ENCODE results near the gene MRGPRD.

Gene MRGPRD

DNA sequence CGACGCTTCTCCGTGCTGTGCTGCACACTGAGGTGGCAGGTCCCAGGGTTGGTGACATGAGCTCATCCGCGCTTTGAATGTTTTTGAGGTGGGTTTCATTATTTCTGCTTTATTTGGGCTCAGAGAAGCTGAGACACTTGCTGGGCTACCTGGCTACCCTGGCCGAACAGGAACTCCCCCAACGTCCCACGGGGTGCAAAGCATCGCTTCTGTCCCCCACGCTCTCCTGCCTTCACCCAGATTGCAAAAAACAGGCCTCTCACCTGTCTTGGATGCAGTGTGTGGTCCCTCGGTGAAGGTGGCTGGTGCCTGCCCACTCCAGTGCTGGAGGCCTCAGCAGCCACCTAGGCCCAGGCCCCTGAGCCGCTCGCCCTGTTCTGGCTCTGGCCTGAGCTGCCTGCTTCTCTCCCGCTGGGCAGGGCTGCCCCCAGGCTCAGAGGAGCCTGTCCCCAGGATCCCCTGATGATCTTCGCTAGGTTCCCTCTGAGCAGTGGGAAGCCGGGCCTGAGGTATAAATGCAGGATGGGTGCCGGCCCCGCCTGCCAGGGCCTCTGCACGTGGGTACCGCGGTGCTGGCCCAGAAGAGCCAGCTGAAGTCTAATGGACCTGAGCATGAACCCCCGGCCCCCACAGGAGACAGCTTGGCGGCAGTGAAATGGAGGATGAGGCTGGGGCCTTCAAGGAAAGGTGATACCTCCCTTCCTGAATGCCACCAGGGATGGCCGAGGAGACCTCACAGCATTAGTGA lies 15.8 kb upstream of the MRGPRD start:
- Histone ChIP-seq H3K4me1 (ENCODE audit: control insufficient read depth in 5 of 5, insufficient read depth in 5 of 5, low read length in 5 of 5) (peaks cover 0 to 32% (median 24%) of the 10 kb centered on the region in 5 donors), H3K4me3 (ENCODE audit: low read depth in 1 of 5, low read length in 5 of 5) (no peak overlapping the region), H3K27me3 (ENCODE audit: control insufficient read depth in 5 of 5, insufficient read depth in 4 of 5, low read length in 5 of 5) (peaks cover 6 to 19% (median 13%) of the 10 kb centered on the region in 5 donors), H3K9me3 (ENCODE audit: control insufficient read depth in 5 of 5, low read length in 5 of 5) (no peaks in the 10 kb centered on the region), H3K27ac (ENCODE audit: low read depth, low read length) (no peak overlapping the region), H3K36me3 (ENCODE audit: control insufficient read depth in 5 of 5, insufficient read depth in 5 of 5, low read length in 5 of 5) (no peaks in the 10 kb centered on the region), H3K9ac (ENCODE audit: low read length in 5 of 5) (no peak overlapping the region)

DNA sequence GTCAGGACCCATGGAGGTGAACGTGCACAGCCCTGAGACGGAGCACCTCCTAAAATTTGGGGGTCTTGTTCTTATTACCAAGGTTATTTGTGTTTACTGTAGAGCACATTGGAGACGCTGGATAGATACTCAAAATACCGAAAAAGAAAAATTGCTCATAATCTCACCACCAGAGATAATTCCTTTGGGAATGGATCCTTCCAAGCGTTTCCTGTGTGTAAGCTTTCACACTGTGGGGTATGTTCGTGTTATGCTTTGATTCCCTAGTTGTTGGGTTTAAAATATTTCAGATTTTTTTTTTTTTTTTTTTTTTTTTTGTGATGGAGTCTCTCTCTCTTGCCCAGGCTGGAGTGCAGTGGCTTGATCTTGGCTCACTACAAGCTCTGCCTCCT lies 14.1 kb upstream of the MRGPRD start:
- Histone ChIP-seq H3K27me3 (ENCODE audit: control insufficient read depth in 5 of 5, insufficient read depth in 4 of 5, low read length in 5 of 5) (peaks cover 11 to 28% (median 16%) of the 10 kb centered on the region in 5 donors), H3K27ac (ENCODE audit: low read depth, low read length) (no peak overlapping the region), H3K4me3 (ENCODE audit: low read depth in 1 of 5, low read length in 5 of 5) (no peak overlapping the region), H3K9ac (ENCODE audit: low read length in 5 of 5) (no peak overlapping the region), H3K4me1 (ENCODE audit: control insufficient read depth in 5 of 5, insufficient read depth in 5 of 5, low read length in 5 of 5) (peaks cover 0 to 20% (median 12%) of the 10 kb centered on the region in 5 donors), H3K36me3 (ENCODE audit: control insufficient read depth in 5 of 5, insufficient read depth in 5 of 5, low read length in 5 of 5) (no peaks in the 10 kb centered on the region), H3K9me3 (ENCODE audit: control insufficient read depth in 5 of 5, low read length in 5 of 5) (no peaks in the 10 kb centered on the region)

DNA sequence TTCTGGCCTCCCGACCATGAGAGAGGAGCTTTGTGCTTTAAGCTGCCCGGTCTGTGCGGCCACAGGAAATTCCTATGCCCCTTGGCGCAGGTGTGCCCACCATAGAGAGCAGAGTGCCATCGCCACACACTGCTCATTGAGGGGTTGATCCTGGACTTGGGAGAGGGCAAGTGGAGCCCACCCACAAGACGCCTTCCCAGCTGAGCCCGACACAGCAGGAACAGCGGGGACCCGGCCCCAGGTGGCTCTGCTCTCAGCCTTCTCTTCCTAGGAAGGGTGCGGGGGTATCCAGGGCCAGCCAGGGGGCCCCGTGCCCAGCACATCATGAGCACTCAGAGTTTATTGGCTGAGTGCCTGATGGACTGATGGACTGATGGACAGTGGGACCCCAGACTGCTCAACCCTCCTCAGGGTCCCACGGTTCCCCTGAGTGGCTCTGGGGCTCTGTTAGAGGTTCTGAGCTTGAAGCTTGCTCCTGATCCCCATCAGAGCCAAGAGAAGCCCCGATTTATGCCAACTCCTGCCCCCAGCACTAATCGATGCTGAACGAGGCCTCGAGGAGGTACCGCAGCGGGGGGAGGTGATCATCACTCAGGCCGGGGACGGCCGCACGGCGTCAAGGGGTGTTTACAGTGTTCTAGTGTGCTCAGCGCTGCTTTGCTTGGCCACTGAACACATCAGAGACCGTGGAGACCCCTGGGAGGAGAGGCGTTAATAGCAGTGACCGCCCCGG lies 13.5 kb upstream of the MRGPRD start:
- Histone ChIP-seq H3K4me1 (ENCODE audit: control insufficient read depth in 5 of 5, insufficient read depth in 5 of 5, low read length in 5 of 5) (peaks cover 0 to 19% (median 12%) of the 10 kb centered on the region in 5 donors), H3K9me3 (ENCODE audit: control insufficient read depth in 5 of 5, low read length in 5 of 5) (no peaks in the 10 kb centered on the region), H3K27me3 (ENCODE audit: control insufficient read depth in 5 of 5, insufficient read depth in 4 of 5, low read length in 5 of 5) (peaks cover 11 to 29% (median 16%) of the 10 kb centered on the region in 5 donors), H3K36me3 (ENCODE audit: control insufficient read depth in 5 of 5, insufficient read depth in 5 of 5, low read length in 5 of 5) (no peaks in the 10 kb centered on the region), H3K4me3 (ENCODE audit: low read depth in 1 of 5, low read length in 5 of 5) (no peak overlapping the region), H3K27ac (ENCODE audit: low read depth, low read length) (no peak overlapping the region), H3K9ac (ENCODE audit: low read length in 5 of 5) (no peak overlapping the region)

DNA sequence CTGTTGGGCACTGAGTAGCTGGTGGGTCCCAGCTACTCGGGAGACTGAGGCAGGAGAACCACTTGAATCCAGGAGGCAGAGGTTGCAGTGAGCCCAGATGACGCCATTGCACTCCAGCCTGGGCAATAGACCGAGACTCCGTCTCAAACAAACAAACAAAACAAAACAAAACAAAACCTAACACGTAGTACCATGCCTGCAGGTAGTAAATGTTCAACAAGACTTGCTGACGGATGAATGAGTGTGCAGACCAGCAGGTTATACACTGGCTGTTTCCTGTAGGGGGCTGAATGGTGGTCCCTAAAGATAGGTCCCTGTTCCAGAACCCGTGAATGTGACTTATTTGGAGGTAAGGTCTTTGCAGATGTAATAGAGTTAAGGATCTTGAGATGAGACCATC lies 12.8 kb upstream of the MRGPRD start:
- H3K36me3 ChIP-seq (ENCODE audit: control insufficient read depth in 5 of 5, insufficient read depth in 5 of 5, low read length in 5 of 5) = no peaks in the 10 kb centered on the region
- no peak overlapping the region for H3K4me3 ChIP-seq (ENCODE audit: low read depth in 1 of 5, low read length in 5 of 5)
- no peaks in the 10 kb centered on the region for H3K9me3 ChIP-seq (ENCODE audit: control insufficient read depth in 5 of 5, low read length in 5 of 5)
- no peak overlapping the region for H3K27ac ChIP-seq (ENCODE audit: low read depth, low read length)
- peaks cover 11 to 29% (median 16%) of the 10 kb centered on the region in 5 donors for H3K27me3 ChIP-seq (ENCODE audit: control insufficient read depth in 5 of 5, insufficient read depth in 4 of 5, low read length in 5 of 5)
- H3K4me1 ChIP-seq (ENCODE audit: control insufficient read depth in 5 of 5, insufficient read depth in 5 of 5, low read length in 5 of 5) = peaks cover 0 to 12% (median 6%) of the 10 kb centered on the region in 5 donors
- no peak overlapping the region for H3K9ac ChIP-seq (ENCODE audit: low read length in 5 of 5)

DNA sequence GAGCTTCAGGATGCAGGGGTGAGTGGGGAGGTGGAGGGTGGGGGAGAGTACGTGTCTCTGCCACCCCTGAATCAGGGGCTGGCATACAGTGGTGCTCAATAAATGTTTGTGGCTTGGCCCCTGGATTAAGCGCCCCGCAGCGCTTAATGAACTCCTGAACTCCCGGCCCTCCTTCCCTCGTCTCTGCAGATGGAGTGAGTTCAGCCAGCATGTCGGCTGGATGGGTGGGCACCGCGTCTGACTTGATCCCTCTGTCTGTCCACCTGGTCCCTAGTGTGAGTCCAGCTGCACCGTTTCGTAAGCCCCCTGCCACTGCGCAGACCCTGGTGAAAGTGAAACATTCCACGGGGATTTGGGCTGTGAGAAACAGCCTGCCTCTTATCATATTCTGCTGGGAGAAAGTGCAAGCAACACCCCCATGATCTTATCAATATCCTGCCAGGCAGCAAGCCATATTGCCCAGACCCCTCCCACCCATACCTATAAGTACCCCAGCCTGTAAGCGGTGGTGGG lies 12.0 kb upstream of the MRGPRD start:
- H3K4me3 ChIP-seq (ENCODE audit: low read depth in 1 of 5, low read length in 5 of 5) = no peak overlapping the region
- H3K27ac ChIP-seq (ENCODE audit: low read depth, low read length) = no peak overlapping the region
- H3K9ac ChIP-seq (ENCODE audit: low read length in 5 of 5) = no peak overlapping the region
- no peaks in the 10 kb centered on the region for H3K36me3 ChIP-seq (ENCODE audit: control insufficient read depth in 5 of 5, insufficient read depth in 5 of 5, low read length in 5 of 5)
- H3K4me1 ChIP-seq (ENCODE audit: control insufficient read depth in 5 of 5, insufficient read depth in 5 of 5, low read length in 5 of 5) = peaks cover 0 to 4% (median 0%) of the 10 kb centered on the region in 5 donors
- H3K9me3 ChIP-seq (ENCODE audit: control insufficient read depth in 5 of 5, low read length in 5 of 5) = no peaks in the 10 kb centered on the region
- peaks cover 11 to 29% (median 16%) of the 10 kb centered on the region in 5 donors for H3K27me3 ChIP-seq (ENCODE audit: control insufficient read depth in 5 of 5, insufficient read depth in 4 of 5, low read length in 5 of 5)

DNA sequence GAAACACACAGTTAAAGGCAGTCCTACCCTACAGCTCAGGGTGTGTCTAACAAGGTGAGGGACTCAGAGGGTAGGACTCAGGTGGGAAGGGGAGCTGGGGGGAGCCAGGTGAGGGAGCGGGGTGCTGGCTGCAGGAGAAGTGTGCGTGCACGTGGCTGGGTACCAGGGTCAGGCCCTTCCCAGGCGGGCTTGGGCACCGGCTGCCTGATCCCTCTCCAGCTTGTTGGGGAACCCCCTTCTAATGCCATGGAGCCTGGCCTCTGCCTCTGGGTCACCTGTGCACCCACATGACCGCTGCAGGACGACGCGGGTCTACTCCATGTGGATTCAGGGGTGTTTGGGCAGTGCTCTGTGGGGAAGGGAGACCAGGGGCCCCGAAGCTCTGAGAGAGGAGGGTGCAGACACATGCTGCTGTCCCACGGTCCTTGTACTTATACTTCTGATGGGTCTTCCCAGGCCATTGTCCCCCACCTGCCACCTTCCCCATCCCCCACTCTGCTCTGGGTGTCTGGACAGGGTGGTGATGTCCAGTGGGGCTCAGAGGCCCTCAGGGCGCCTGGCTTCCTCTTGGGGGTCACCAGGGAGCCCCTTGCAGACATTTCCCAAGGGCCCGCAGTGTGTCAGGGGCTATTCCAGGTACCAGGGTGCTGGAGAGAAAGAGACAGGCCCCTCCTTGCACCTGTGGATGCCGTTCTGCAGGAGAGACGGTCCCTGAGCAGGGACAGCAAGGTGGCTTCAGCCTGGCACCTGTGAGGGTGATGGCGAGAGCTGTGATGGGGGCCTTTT lies 10.4 kb upstream of the MRGPRD start:
- Histone ChIP-seq H3K9ac (ENCODE audit: low read length in 5 of 5) (no peak overlapping the region), H3K9me3 (ENCODE audit: control insufficient read depth in 5 of 5, low read length in 5 of 5) (peaks cover 0 to 6% (median 0%) of the 10 kb centered on the region in 5 donors), H3K27me3 (ENCODE audit: control insufficient read depth in 5 of 5, insufficient read depth in 4 of 5, low read length in 5 of 5) (peaks cover 11 to 27% (median 16%) of the 10 kb centered on the region in 5 donors), H3K4me1 (ENCODE audit: control insufficient read depth in 5 of 5, insufficient read depth in 5 of 5, low read length in 5 of 5) (peaks cover 0 to 4% (median 0%) of the 10 kb centered on the region in 5 donors), H3K27ac (ENCODE audit: low read depth, low read length) (no peak overlapping the region), H3K4me3 (ENCODE audit: low read depth in 1 of 5, low read length in 5 of 5) (no peak overlapping the region), H3K36me3 (ENCODE audit: control insufficient read depth in 5 of 5, insufficient read depth in 5 of 5, low read length in 5 of 5) (no peaks in the 10 kb centered on the region)

DNA sequence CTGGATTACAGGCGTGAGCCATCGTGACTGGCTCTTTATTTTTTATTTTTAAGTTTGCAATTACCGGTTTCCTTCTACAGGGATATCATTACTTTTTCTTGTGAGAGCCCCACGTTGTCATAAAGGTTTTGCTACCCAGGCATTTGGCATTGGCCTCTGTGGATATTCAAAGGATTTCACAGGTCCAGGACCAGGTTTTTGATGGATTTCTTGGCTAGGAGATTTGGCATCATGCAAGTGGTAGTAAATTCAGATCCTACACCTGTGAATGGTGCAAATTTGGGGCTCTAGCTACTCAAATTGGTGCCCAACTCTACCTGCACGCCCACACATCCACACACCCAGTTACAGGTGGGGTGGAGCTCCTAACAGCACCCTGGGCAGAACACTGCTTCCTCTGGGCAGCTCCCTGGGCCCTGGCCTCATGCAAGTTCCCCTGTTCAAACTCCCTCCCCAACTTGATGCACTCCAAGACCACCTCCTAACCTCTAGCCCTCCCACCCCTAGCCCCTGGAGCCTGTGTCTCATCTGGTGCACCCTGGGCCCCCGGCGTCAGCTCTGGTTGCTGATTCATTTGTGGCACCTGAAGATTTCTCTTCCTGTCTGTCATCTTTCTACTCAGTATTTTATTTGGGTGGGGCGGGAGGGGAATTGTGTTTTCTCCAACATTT lies 9.3 kb upstream of the MRGPRD start:
- Histone ChIP-seq H3K4me1 (ENCODE audit: control insufficient read depth in 5 of 5, insufficient read depth in 5 of 5, low read length in 5 of 5) (peaks cover 0 to 4% (median 0%) of the 10 kb centered on the region in 5 donors), H3K4me3 (ENCODE audit: low read depth in 1 of 5, low read length in 5 of 5) (no peak overlapping the region), H3K27ac (ENCODE audit: low read depth, low read length) (no peak overlapping the region), H3K9me3 (ENCODE audit: control insufficient read depth in 5 of 5, low read length in 5 of 5) (peaks cover 0 to 6% (median 0%) of the 10 kb centered on the region in 5 donors), H3K36me3 (ENCODE audit: control insufficient read depth in 5 of 5, insufficient read depth in 5 of 5, low read length in 5 of 5) (no peaks in the 10 kb centered on the region), H3K27me3 (ENCODE audit: control insufficient read depth in 5 of 5, insufficient read depth in 4 of 5, low read length in 5 of 5) (peaks cover 11 to 27% (median 16%) of the 10 kb centered on the region in 5 donors), H3K9ac (ENCODE audit: low read length in 5 of 5) (no peak overlapping the region)

DNA sequence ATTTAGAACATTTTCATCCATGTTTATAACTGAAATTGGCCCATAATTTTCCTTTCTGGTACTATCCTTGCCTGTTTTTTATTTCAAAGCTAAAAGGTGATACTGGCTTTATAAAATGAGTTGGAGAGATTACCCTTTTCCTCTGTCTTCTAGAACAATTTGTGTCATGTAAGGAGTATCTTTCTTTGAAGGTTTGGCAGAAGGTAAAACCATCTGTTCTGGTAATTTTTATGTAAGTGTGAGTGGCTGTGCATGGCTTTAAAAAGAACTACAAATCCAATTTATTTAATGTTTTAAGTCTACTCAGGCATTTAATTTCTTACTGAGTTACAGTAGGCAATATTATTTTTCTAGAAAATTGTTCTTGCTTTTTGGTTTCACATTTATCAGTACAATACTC lies 7.7 kb upstream of the MRGPRD start:
- no peaks in the 10 kb centered on the region for H3K4me1 ChIP-seq (ENCODE audit: control insufficient read depth in 5 of 5, insufficient read depth in 5 of 5, low read length in 5 of 5)
- H3K27me3 ChIP-seq (ENCODE audit: control insufficient read depth in 5 of 5, insufficient read depth in 4 of 5, low read length in 5 of 5) = peaks cover 5 to 21% (median 8%) of the 10 kb centered on the region in 5 donors
- no peak overlapping the region for H3K4me3 ChIP-seq (ENCODE audit: low read depth in 1 of 5, low read length in 5 of 5)
- H3K27ac ChIP-seq (ENCODE audit: low read depth, low read length) = no peak overlapping the region
- no peak overlapping the region for H3K9ac ChIP-seq (ENCODE audit: low read length in 5 of 5)
- H3K36me3 ChIP-seq (ENCODE audit: control insufficient read depth in 5 of 5, insufficient read depth in 5 of 5, low read length in 5 of 5) = no peaks in the 10 kb centered on the region
- H3K9me3 ChIP-seq (ENCODE audit: control insufficient read depth in 5 of 5, low read length in 5 of 5) = peaks cover 0 to 6% (median 0%) of the 10 kb centered on the region in 5 donors

DNA sequence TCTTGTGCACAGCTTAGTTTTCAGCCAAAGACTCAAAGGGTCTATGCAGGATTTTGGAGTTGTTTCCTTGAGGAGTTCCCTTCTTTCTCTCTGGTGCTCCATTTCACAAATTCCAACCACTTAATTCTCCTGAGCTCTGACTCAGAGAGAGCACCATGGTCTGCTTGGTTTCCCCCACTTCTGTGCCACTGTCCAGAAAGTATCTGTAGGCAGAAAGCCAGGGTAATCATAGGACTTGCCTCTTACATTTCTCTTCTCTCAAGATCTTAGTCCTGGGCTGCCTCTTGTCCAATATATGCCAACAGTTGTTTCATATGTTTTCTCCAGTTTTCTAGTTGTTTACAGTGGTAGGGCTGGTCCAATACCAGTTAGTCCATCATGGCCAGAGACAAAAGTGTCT lies 6.4 kb upstream of the MRGPRD start:
- Histone ChIP-seq H3K36me3 (ENCODE audit: control insufficient read depth in 5 of 5, insufficient read depth in 5 of 5, low read length in 5 of 5) (no peaks in the 10 kb centered on the region), H3K27me3 (ENCODE audit: control insufficient read depth in 5 of 5, insufficient read depth in 4 of 5, low read length in 5 of 5) (peaks cover 2 to 12% (median 5%) of the 10 kb centered on the region in 5 donors), H3K4me1 (ENCODE audit: control insufficient read depth in 5 of 5, insufficient read depth in 5 of 5, low read length in 5 of 5) (no peaks in the 10 kb centered on the region), H3K27ac (ENCODE audit: low read depth, low read length) (no peak overlapping the region), H3K9ac (ENCODE audit: low read length in 5 of 5) (no peak overlapping the region), H3K4me3 (ENCODE audit: low read depth in 1 of 5, low read length in 5 of 5) (no peak overlapping the region), H3K9me3 (ENCODE audit: control insufficient read depth in 5 of 5, low read length in 5 of 5) (peaks cover 0 to 8% (median under 1%) of the 10 kb centered on the region in 5 donors)

Data from subcutaneous abdominal adipose tissue (tissue), 5 donors.